C1 segment of cervical spinal cord (tissue), 14 donors: Measurements from ENCODE around the gene RTTN.

Experiments used
- DNase-seq, 14 donors: peaks; one replicate each; lab custom pipeline; 2025; lab: John Stamatoyannopoulos, UW

Gene RTTN

GRCh38 chr18:70029163-70029562 is 176.3 kb downstream of the RTTN start:
- no peak for DNase-seq

- DNase-seq, result no peak
Observed at GRCh38 chr18:70028734-70029133, 176.8 kb downstream of the RTTN start.

- no peak for DNase-seq
Observed at GRCh38 chr18:70028084-70028483, 177.4 kb downstream of the RTTN start.

- no peak for DNase-seq
Observed at GRCh38 chr18:70025580-70025979, 179.9 kb downstream of the RTTN start.

GRCh38 chr18:70024829-70025228 is 180.7 kb downstream of the RTTN start:
- DNase-seq, result no peak

GRCh38 chr18:70024093-70024492 is 181.4 kb downstream of the RTTN start:
- no peak for DNase-seq

GRCh38 chr18:70022636-70023035 is 182.9 kb downstream of the RTTN start:
- no peak for DNase-seq

- DNase-seq, result no peak
Observed at GRCh38 chr18:70021498-70021897, 184.0 kb downstream of the RTTN start.

- DNase-seq, result no peak
Observed at GRCh38 chr18:70021043-70021442, 184.4 kb downstream of the RTTN start.

- DNase-seq, result no peak
Observed at GRCh38 chr18:70019991-70020390, 185.5 kb downstream of the RTTN start.

- DNase-seq, result no peak
Observed at GRCh38 chr18:70019136-70019535, 186.4 kb downstream of the RTTN start.

- DNase-seq, result no peak
Observed at GRCh38 chr18:70015127-70015526, 190.4 kb downstream of the RTTN start.

- no peak for DNase-seq
Observed at GRCh38 chr18:70005580-70005979, 199.9 kb downstream of the RTTN start.

- no peak for DNase-seq
Observed at GRCh38 chr18:70004696-70005095, 200.8 kb downstream of the RTTN start.

- DNase-seq, result peak in 1 of 14 donors; percentile 4
Observed at GRCh38 chr18:69999656-70000055, 205.8 kb downstream of the RTTN start.

- peak in 1 of 14 donors; percentile 19 for DNase-seq
Observed at GRCh38 chr18:69998523-69998987, 206.9 kb downstream of the RTTN start.

- DNase-seq, result no peak
Observed at GRCh38 chr18:69996951-69997798, 208.3 kb downstream of the RTTN start.

- no peak for DNase-seq
Observed at GRCh38 chr18:69996417-69996816, 209.1 kb downstream of the RTTN start.

- no peak for DNase-seq
Observed at GRCh38 chr18:69995774-69996173, 209.7 kb downstream of the RTTN start.

- DNase-seq, result no peak
Observed at GRCh38 chr18:69992776-69993175, 212.7 kb downstream of the RTTN start.

- DNase-seq, result no peak
Observed at GRCh38 chr18:69987870-69988269, 217.6 kb downstream of the RTTN start.

GRCh38 chr18:69985239-69985638 is 220.2 kb downstream of the RTTN start:
- peak in 1 of 14 donors; percentile 3 for DNase-seq

- DNase-seq, result no peak
Observed at GRCh38 chr18:69982417-69982816, 223.1 kb downstream of the RTTN start.
